Measurements from ENCODE around the gene RPL35A. TPM values are rescaled to one million over a fixed set of nuclear protein-coding genes. Genes with fewer than 3 reads are reported as not detected.

Gene RPL35A
- total and polyA plus RNA-seq, 2 of the 8 experiments (the other 6 are each of a cell fraction or from before 2014, with no cell fraction given): 695 to 1,393 TPM

- TF ChIP-seq, protein P1, sequence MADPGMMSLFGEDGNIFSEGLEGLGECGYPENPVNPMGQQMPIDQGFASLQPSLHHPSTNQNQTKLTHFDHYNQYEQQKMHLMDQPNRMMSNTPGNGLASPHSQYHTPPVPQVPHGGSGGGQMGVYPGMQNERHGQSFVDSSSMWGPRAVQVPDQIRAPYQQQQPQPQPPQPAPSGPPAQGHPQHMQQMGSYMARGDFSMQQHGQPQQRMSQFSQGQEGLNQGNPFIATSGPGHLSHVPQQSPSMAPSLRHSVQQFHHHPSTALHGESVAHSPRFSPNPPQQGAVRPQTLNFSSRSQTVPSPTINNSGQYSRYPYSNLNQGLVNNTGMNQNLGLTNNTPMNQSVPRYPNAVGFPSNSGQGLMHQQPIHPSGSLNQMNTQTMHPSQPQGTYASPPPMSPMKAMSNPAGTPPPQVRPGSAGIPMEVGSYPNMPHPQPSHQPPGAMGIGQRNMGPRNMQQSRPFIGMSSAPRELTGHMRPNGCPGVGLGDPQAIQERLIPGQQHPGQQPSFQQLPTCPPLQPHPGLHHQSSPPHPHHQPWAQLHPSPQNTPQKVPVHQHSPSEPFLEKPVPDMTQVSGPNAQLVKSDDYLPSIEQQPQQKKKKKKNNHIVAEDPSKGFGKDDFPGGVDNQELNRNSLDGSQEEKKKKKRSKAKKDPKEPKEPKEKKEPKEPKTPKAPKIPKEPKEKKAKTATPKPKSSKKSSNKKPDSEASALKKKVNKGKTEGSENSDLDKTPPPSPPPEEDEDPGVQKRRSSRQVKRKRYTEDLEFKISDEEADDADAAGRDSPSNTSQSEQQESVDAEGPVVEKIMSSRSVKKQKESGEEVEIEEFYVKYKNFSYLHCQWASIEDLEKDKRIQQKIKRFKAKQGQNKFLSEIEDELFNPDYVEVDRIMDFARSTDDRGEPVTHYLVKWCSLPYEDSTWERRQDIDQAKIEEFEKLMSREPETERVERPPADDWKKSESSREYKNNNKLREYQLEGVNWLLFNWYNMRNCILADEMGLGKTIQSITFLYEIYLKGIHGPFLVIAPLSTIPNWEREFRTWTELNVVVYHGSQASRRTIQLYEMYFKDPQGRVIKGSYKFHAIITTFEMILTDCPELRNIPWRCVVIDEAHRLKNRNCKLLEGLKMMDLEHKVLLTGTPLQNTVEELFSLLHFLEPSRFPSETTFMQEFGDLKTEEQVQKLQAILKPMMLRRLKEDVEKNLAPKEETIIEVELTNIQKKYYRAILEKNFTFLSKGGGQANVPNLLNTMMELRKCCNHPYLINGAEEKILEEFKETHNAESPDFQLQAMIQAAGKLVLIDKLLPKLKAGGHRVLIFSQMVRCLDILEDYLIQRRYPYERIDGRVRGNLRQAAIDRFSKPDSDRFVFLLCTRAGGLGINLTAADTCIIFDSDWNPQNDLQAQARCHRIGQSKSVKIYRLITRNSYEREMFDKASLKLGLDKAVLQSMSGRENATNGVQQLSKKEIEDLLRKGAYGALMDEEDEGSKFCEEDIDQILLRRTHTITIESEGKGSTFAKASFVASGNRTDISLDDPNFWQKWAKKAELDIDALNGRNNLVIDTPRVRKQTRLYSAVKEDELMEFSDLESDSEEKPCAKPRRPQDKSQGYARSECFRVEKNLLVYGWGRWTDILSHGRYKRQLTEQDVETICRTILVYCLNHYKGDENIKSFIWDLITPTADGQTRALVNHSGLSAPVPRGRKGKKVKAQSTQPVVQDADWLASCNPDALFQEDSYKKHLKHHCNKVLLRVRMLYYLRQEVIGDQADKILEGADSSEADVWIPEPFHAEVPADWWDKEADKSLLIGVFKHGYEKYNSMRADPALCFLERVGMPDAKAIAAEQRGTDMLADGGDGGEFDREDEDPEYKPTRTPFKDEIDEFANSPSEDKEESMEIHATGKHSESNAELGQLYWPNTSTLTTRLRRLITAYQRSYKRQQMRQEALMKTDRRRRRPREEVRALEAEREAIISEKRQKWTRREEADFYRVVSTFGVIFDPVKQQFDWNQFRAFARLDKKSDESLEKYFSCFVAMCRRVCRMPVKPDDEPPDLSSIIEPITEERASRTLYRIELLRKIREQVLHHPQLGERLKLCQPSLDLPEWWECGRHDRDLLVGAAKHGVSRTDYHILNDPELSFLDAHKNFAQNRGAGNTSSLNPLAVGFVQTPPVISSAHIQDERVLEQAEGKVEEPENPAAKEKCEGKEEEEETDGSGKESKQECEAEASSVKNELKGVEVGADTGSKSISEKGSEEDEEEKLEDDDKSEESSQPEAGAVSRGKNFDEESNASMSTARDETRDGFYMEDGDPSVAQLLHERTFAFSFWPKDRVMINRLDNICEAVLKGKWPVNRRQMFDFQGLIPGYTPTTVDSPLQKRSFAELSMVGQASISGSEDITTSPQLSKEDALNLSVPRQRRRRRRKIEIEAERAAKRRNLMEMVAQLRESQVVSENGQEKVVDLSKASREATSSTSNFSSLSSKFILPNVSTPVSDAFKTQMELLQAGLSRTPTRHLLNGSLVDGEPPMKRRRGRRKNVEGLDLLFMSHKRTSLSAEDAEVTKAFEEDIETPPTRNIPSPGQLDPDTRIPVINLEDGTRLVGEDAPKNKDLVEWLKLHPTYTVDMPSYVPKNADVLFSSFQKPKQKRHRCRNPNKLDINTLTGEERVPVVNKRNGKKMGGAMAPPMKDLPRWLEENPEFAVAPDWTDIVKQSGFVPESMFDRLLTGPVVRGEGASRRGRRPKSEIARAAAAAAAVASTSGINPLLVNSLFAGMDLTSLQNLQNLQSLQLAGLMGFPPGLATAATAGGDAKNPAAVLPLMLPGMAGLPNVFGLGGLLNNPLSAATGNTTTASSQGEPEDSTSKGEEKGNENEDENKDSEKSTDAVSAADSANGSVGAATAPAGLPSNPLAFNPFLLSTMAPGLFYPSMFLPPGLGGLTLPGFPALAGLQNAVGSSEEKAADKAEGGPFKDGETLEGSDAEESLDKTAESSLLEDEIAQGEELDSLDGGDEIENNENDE (IDR thresholded peaks at IDR 0.05; ENCODE audit: insufficient replicate concordance, low read length): no peak
- TF ChIP-seq JUN (IDR thresholded peaks at IDR 0.05; ENCODE audit: low read depth, low read length): no peak
- no peak for TF ChIP-seq CHD1 (IDR thresholded peaks at IDR 0.05; ENCODE audit: low read depth, low read length)
- peak; percentile 76; the same call in 1 of the 2 replicates for TF ChIP-seq SP1 (IDR thresholded peaks at IDR 0.05; ENCODE audit: low read depth, low read length)
- TF ChIP-seq BACH1 (IDR thresholded peaks at IDR 0.05; ENCODE audit: low read length): no peak
- TF ChIP-seq RXRA (IDR thresholded peaks at IDR 0.05; ENCODE audit: insufficient read depth, low read depth, low read length): no peak
- TF ChIP-seq CTBP2 (IDR thresholded peaks at IDR 0.05; ENCODE audit: borderline replicate concordance, insufficient read depth, insufficient read length, low read length): no peak
- peak; percentile 53; the same call in 1 of the 2 replicates for TF ChIP-seq GTF2F1 (IDR thresholded peaks at IDR 0.05; ENCODE audit: borderline replicate concordance, low read depth, low read length)
- no peak for TF ChIP-seq BRCA1 (IDR thresholded peaks at IDR 0.05; ENCODE audit: low read depth, low read length)
- TF ChIP-seq TCF12 (IDR thresholded peaks at IDR 0.05; ENCODE audit: low read depth, low read length): no peak
These were observed at the start of gene RPL35A (continued) for GRCh38 chr3:197949778-197950676.
